SK-N-MC (cell line): Measurements from ENCODE around the gene SAMD11.

Source experiments
- DNase-seq: peaks from one replicate; pipeline ENCODE4 v3.0.0-alpha.2; 2011; ENCODE audit warnings: low read depth, low spot score
- H3K27ac ChIP-seq: fragments of 200-600 bp; sonication (generic); 2 replicates; pipeline ENCODE4 v1.5.1; 2016; ENCODE audit warnings: mixed run types
- H3K36me3 ChIP-seq: fragments of 200-600 bp; sonication (generic); 2 replicates; pipeline ENCODE4 v1.6.1; 2017; ENCODE audit warnings: antibody characterized with exemption, low read length, mixed read lengths; ENCODE audit not compliant: insufficient read depth
- H3K4me3 ChIP-seq: fragments of 200-600 bp; sonication (generic); 2 replicates; pipeline ENCODE4 v1.5.1; 2016
- H3K9ac ChIP-seq: fragments of 200-600 bp; sonication (generic); 2 replicates; pipeline ENCODE4 v1.8.0; 2017; ENCODE audit warnings: mixed run types, mixed read lengths; ENCODE audit not compliant: insufficient read length
- H3K9me3 ChIP-seq: fragments of 200-600 bp; sonication (generic); 2 replicates; pipeline ENCODE4 v1.6.1; 2017; ENCODE audit warnings: low read depth, mild to moderate bottlenecking, antibody characterized with exemption, low read length, moderate library complexity, mixed read lengths
- EZH2 ChIP-seq: fragments of 200-600 bp; sonication (generic); IDR thresholded peaks from one replicate; pipeline ENCODE4 v1.6.1; 2017; ENCODE audit warnings: antibody characterized with exemption
- FOXP2 ChIP-seq: optimal IDR thresholded peaks from 2 replicates; pipeline ENCODE3; 2011; ENCODE audit warnings: mild to moderate bottlenecking, moderate library complexity; ENCODE audit not compliant: insufficient read depth; ENCODE audit errors: extremely low read length, control extremely low read depth
- POLR2AphosphoS5 ChIP-seq: IDR thresholded peaks from 2 replicates; pipeline ENCODE4 v1.6.1; 2012; ENCODE audit warnings: mild to moderate bottlenecking, low read depth, low read length, borderline replicate concordance

The SAMD11 gene

DNA sequence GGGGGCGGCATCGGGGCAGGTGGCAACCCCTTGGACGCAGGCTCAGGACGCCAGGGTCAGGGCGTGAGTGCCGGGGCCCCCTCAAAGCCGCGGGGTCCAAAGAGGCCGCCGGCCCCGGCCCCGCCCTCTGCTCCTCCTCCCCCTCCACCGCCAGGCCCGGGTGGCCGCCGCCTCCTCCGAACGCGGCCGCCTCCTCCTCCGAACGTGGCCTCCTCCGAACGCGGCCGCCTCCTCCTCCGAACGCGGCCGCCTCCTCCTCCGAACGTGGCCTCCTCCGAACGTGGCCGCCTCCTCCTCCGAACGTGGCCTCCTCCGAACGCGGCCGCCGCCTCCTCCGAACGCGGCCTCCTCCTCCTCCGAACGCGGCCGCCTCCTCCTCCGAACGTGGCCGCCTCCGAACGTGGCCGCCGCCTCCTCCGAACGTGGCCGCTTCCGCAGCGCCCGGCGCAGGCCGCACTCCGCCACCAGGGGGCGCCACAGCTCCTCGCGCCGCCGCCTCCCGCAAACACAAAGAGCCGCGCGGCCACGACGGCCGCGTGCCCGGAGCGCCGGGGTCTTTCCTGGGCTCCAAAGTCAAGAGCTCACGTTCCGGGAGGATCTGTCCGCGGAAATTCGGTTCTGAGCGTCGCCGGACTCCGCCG is 19.3 kb upstream of the SAMD11 start:
- H3K4me3 ChIP-seq, result peak overlapping the region; percentile 93
- H3K36me3 ChIP-seq, result peaks cover 11% of the 10 kb centered on the region
- no peak for DNase-seq
- TF ChIP-seq EZH2 (no peak), POLR2AphosphoS5 (peak; percentile 5; the same call in 1 of the 2 replicates), FOXP2 (no peak)
- no peaks in the 10 kb centered on the region for H3K9me3 ChIP-seq
- H3K9ac ChIP-seq, result peak overlapping the region; percentile 91
- peak overlapping the region; percentile 92 for H3K27ac ChIP-seq

- H3K9ac ChIP-seq, result peak overlapping the region; percentile 91
- H3K36me3 ChIP-seq, result peaks cover 11% of the 10 kb centered on the region
- H3K4me3 ChIP-seq, result peak overlapping the region; percentile 93
- peak overlapping the region; percentile 92 for H3K27ac ChIP-seq
- no peaks in the 10 kb centered on the region for H3K9me3 ChIP-seq
- no peak for DNase-seq
- TF ChIP-seq POLR2AphosphoS5 (peak; percentile 73), FOXP2 (no peak)
Measured at GRCh38 chr1:905071-905749, 18.5 kb upstream of the SAMD11 start.

DNA sequence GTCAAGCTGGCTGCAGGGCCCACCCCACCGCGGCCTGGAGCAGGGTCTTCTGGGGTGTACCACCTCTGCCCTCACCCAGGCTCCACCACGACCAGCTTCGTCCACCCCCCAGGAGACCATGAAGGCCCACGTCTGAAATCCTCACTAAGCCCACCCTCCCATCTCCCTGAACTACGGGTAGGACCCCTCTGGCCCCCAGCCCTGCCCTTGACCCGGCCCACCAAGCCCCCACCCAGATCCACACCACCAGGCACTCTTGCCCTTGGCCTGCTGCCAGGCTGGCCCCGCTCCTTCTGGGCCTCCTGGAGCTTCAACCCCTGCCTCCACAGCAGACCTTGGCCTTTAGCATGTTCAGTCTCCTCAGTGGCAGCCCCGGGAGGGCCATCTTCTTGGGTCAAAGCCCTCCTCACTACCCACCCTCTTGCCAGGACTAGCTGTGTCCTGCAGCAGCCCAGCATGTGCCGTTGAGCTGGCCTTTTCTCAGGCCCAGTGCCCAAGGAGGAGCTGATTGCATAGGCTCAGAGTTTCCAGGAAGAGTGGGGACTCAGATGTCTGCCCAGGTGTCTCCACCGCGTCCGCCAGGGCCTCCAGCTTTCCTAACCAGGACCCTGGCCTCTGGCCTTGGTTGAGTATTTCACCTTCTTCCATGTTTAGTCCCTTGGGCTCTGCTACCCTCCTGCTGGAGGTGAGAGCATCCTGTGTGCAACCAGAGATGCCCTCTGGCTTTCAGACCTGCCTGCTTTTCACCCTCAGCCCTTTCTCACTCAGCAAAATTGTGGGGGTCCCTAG is 17.7 kb upstream of the SAMD11 start:
- Histone ChIP-seq H3K27ac (peak overlapping the region; percentile 92), H3K9me3 (no peaks in the 10 kb centered on the region), H3K9ac (peak overlapping the region; percentile 91), H3K4me3 (peak overlapping the region; percentile 93), H3K36me3 (peaks cover 11% of the 10 kb centered on the region)
- DNase-seq, result no peak
- TF ChIP-seq POLR2AphosphoS5 (no peak), EZH2 (no peak), FOXP2 (no peak)

DNA sequence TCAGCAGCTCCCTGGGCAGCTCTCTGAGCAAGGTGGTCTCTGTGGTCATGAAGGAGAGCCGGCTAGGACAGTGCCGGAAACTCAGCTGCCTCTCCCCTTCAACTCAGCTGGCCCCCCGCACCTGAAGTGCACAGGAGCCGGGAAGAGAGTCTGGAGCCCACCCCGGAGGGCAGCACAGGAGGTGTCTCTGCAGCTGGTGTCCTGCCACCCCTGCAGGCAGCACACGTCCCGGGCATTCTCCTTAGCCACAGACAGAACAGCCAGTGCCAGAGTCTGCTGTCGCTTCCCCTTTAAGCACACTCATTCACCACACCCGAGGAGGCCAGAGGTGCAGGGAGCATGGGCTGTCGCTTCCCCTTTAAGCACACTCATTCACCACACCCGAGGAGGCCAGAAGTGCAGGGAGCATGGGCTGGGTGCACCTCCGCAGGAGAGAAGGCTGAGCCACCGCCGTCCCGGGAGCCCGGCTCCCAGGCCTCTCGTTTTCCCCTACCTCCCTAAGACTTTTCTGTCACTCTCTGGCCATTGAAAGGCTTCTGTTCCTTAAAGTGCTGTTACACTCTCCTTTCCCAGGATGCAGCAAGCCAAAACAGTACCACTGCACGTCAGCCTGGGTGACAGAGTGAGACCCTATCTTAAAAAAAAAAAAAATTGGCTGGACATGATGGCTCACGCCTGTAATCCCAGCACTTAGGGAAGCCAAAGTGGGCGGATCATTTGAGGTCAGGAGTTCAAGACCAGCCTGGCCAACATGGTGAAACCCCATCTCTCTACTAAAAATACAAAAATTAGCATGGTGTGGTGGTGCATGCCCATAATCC is 16.9 kb upstream of the SAMD11 start:
- no peak; the same call in 1 of the 2 replicates for TF ChIP-seq POLR2AphosphoS5
- no peak for TF ChIP-seq FOXP2
- no peak for TF ChIP-seq EZH2
- DNase-seq, result no peak
- Histone ChIP-seq H3K4me3 (peak overlapping the region; percentile 93), H3K36me3 (peaks cover 11% of the 10 kb centered on the region), H3K9me3 (no peaks in the 10 kb centered on the region), H3K27ac (peak overlapping the region; percentile 46; the same call in 1 of the 2 replicates), H3K9ac (no peak overlapping the region)

GRCh38 chr1:907611-908451 is 15.9 kb upstream of the SAMD11 start:
- Histone ChIP-seq H3K36me3 (peaks cover 11% of the 10 kb centered on the region), H3K27ac (peak overlapping the region; percentile 73), H3K9ac (no peak overlapping the region), H3K4me3 (no peak overlapping the region), H3K9me3 (no peaks in the 10 kb centered on the region)
- DNase-seq, result no peak
- TF ChIP-seq POLR2AphosphoS5 (peak; percentile 32; the same call in 1 of the 2 replicates), EZH2 (no peak), FOXP2 (no peak)

GRCh38 chr1:908661-909060 is 15.1 kb upstream of the SAMD11 start:
- Histone ChIP-seq H3K9ac (no peak overlapping the region), H3K27ac (no peak overlapping the region), H3K4me3 (no peak overlapping the region), H3K9me3 (no peaks in the 10 kb centered on the region), H3K36me3 (peaks cover 11% of the 10 kb centered on the region)
- DNase-seq, result no peak
- no peak for TF ChIP-seq FOXP2

DNA sequence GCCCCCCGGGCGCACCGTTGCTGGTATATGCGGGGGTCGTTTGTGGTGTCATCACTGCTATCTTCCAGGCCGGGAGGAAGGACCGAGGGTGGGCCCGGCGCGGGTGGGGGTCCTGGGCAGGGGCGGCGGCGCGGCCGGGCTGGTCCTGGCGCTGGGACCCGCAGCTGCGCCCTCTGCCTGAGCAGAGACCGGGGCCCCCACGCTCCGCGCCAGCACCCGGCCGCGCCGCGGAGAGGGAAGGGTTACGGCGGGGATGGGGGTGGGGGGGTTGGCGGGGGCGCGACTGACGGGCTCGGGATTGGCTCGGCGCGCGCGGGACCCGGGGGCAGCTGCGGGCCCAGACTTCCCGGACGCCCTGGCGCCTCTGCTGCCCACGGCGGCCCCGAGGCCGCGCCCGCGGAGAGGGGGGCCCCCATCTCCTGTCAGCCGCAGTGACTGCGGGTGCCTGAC is 13.8 kb upstream of the SAMD11 start:
- no peak for DNase-seq
- peak overlapping the region; percentile 54 for H3K4me3 ChIP-seq
- H3K9me3 ChIP-seq, result no peaks in the 10 kb centered on the region
- peak overlapping the region; percentile 37 for H3K9ac ChIP-seq
- peak overlapping the region; percentile 77 for H3K27ac ChIP-seq
- no peak for TF ChIP-seq POLR2AphosphoS5
- no peak for TF ChIP-seq EZH2
- TF ChIP-seq FOXP2, result no peak
- H3K36me3 ChIP-seq, result peaks cover 11% of the 10 kb centered on the region
